GM19043 (cell line): ENCODE results near the gene TECPR1.
"Not testable (repeated sequence)": the region's sequence is repeated elsewhere in the genome, so short reads cannot be mapped to it uniquely, and the experiment has no call there.

Experiments
- ATAC-seq: cut with Tn5 transposase; IDR thresholded peaks from one replicate; pipeline ENCODE4 v1.9.1; 2021; ENCODE audit warnings: low read depth; ENCODE audit not compliant: unreplicated experiment

TECPR1 gene

DNA sequence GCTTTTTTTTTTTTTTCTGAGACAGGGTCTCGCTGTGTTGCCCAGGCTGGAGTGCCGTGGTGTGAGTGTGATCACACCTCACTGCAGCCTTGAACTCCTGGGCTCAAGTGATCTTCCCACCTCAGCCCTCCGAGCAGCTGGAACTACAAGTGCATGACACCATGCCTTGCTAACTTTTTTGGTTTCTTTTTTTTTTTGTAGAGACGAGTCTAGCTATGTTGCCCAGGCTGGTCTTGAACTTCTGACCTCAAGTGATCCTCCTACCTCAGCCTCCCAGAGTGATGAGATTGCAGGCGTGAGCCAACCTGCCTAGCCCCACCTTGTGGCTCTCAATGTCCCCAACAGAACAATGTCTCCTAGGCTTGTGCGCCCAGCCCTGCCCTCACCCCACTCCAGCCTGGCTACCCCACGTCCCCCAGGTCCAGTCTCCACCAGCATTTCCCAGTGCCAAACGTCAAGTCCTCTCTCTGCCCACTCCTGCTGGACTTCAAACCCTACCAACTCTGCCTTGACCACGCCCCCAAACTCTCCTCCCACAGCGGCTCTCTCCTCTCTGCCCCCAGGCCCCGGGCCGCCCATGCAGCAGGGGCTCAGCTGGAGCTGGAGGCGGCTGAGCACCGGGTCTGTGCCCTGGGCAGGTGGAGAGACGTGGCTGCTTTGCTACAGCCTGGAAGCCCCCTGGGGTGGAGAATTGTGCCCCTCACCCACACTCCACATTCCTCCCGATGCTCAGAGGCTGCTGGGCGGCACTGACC lies 21.9 kb downstream of the TECPR1 start:
- ATAC-seq, result no peak

GRCh38 chr7:98229441-98229840 lies 22.6 kb downstream of the TECPR1 start:
- no peak for ATAC-seq

- ATAC-seq, result no peak
Observed at GRCh38 chr7:98228801-98229200, 23.2 kb downstream of the TECPR1 start.

DNA sequence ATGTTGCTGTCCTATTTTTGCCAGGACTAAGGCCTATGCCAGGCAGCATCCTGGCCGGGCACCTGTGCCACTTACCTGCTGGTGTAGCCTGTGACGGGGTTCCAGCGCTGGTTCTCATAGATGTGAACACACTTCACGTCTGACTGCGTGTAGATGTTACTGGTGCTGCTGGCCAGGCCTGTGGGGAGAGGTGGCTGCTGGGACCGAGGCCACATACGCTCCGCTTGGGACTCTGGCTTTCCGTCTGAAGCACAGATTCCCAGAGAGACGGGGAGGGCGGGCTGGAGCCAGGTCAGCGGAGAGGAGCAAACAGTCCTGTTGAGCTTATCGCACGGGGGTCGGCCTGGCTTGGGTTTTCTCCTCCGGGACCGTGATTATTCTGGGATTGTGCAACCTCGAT lies 24.1 kb downstream of the TECPR1 start:
- ATAC-seq, result no peak

DNA sequence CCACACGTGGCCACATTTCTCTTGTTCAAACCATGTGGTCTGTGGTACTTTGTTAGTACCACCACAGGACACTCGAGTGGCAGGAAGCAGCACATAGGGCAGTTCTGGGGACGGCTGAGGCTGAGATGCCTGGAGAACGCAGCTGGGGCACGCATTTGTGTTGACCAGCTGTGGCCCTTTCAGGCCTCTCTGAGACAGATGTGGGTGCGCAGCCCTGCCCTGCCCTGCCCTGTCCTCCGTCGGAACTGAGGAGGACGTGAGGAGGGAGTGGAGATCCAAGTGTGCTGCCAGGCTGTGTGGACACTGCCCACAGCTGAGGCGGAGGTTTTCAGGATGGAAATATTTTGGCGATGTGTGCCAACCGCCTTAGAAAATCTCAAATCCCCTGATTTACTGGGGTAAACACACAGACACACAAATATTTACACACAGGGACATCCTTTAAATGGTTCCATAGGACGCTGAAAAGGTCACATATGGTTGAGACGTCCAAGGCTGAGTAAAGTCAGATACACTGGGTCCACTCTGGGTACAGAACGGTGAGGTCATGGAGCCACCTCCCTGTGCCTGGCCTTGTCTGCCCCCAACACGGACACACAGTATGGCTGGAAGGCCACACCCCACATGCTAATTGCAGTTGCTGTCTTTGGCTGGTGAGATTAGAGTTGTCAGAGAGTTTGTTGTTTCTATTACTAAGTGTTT lies 26.0 kb downstream of the TECPR1 start:
- ATAC-seq, result no peak

DNA sequence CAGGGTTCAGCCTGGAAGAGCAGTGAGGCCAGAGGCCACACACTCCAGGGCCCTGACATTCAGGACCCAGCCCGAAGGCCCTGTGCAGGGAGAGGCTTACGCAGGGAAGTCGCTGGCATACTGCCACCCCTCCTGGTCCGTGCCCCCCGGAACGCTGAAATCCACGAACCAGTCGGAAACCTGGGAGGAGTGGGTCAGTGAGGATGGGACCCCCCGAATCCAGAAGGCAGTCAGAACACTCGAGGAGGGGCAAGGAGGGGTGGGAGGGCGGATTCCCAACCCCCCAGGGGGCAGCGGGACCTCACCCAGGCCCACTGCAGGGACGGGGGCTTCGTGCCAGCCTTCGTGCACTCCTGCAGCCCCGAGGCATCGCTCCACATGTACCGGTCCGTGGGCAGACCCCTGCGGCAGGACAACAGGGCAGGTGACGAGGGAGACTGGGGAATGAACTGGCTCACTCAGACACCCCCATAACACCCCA lies 27.3 kb downstream of the TECPR1 start:
- no peak for ATAC-seq

DNA sequence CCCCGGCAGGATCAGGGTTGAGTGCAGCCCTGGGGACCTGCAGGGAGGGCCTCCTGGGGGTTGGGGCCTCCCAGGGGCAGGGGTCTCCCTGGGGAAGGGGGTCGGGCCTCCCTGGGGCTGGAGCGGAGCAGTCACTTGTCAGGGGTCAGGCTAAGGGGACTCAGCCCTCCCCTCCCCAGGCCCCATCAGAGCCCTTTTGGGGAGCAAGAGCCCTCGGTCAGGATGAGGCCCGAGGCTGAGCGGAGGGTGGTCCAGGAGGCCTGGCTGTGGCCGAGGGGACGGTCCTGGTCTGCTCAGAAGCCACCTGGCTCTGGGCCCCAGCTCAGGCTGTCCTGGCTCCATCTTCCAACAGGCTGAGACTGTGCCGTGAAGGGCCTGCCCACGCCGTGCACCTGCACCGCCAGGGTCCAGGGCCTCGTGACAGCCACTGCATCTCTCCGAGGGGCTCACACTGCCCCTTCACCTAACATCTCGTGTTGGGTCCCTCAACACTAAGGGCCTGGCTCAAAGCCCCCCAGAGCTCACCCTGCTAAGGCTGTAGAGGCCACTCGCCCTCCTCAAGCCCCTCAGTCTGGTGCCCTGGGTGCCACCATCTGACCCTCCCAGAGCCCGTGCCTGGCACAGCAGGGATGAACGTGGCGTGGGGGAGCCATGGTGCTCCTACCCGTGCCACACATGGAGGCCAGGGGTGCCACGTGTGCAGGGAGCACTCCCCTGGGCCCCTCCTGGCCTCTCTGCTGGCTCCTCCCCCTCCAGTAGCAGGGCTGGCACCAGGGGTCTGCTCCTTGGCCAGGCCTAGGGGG lies 27.9 kb downstream of the TECPR1 start:
- ATAC-seq, result no peak

DNA sequence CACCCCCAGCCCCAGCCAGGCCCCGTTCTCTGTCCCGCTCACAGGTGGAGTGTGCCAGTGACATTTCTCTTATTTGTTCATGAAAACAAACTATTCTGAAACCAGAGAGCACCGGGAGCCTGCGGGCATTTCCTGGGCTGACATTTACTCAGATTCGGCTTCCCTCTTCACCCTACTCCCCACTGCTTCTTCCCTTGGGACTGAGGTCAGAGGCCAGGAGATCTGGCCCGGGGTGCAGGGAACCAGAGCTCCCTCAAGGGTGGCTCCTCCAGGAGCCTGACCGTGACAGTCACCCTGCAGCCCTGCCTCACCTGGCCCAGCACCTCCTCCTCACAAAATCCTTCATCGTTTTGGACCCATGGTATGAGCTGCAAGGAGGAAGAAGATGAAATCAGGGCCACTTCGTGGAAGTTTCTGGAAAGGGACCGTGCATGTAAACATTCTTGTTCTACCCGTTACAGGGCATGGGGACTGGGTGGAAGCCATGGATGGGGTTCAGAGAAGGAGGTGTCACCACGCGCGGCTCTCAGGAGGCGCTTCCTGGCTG lies 28.6 kb downstream of the TECPR1 start:
- no peak for ATAC-seq

DNA sequence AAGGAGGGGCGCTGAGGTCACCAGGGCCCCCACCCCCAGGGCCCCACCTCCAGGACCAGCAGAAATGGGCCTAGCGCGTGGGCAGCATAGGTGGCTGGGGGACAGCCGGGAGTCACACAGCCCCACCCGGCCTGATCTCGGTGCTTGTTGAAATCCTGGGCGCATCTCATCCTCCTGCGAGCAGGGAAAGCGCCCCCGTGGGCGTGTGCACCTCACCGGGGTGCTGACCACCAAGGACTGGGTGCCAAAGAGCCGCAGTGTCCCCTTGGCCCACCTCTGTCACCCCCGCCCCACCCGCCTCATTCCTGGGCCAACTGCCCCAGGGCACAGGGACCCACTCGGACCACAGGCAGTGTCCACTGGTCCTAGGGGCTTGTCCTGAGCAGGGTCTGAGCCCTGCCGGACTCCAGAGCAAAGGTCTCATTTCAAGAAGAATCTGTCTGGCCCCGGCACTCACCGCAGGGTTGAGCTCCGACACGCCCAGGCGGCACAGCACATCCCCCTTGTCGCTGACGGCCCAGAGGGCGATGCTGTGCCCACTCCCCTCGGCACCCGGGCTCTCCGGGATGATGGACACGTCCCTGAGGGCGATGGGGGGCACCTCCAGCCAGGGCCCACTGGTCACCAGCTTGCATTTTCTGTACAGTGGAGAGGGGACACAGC lies 29.4 kb downstream of the TECPR1 start:
- no peak for ATAC-seq

DNA sequence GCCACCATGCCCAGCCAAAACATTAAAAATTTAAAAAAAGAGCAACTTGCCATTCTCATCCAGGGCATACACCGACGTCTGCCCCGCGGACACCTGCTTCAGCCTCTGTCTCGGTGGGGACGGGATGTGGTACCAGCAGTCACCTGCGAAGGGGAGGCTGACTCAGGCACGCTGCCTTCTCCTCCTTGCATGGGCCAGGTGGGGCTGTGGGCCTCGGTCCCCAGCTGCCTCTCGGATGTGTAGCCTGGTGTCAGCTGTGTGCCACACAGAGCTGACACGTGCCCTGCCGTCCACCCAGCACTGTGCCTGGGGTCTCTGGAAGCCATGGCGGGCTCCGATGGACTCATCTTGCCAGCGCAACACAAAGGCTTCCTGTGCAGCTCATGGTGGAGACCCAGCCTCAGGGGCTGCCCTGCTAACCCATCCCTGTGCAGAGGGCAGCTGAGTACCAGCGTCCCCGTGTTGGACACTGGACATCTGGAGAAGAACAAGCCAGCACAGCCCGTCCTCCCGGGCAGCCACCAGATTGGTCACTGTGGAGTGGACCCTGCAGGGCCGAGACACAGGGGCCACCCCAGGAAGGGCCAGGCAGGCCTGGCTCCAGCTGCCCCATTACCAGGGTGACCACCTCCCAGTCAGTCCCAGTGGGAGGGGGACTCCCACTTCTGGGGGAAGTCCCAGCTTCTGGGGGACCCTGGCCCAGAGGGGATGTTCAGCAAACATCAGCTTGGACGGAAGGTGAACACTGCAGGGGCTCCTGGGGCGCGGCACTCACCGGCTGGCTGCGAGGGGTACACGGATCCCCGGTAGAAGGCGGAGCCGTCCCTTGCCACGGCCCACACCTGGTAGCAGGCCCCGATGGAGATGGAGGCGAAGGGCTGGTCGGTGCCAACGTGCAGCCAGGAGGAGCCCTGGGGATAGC lies 30.2 kb downstream of the TECPR1 start:
- no peak for ATAC-seq

DNA sequence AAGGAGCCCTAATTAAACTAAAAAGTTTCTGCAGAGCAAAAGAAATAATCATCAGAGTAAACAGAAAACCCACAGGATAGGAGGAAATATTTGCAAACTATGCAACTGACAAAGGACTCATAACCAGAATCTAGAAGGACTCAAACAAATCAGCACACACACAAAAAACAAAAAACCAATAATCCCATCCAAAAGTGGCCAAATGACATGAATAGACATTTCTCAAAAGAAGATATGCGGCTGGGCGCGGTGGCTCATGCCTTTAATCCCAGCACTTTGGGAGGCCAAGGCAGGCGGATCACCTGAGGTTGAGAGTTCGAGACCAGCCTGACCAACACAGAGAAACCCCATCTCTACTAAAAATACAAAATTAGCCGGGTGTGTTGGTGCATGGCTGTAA lies 32.6 kb downstream of the TECPR1 start:
- ATAC-seq, result not testable (repeated sequence)

DNA sequence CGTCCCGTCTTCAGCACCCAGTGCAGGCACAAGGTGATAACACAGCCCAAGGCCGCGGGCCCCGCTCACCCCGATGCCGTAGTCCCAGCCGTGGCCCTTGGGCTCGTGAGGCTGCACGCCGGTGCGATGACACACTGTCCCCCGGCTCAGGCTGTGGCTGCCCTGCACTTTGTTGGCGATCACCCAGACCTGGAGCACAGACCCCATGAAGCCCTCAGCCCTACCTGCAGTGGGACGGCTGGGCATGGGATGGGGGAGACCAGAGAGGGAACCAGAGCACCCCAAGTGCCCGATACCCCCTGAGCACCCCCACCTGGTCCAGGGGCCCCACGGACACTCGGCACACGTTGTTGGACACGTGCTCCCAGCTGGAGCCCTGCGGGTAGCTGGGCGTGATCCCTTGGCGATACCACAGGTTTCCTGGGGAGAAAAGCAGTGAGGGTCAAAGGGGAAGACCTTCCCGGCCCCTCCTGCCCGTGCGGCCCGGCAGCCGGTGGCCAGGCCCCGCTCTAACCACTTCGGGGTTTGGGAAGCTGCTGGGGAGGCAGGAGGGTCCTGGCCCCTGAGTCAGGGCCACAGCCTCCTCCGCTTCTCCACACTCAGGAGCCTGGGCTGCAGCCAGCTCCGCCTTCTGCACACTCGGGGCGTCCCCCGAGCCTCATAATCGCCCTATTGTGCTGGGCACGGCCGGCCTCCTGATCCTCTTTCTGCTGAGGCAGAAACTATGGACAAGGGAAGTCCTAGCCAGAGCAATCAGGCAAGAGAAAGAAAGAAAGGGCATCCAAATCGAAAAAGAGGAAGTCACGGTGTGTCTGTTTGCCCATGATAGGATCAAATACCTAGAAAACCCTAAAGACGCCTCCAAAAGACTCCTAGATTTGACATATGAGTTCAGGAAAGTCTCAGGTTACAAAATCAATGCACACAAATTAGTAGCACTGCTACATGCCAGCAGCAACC lies 34.1 kb downstream of the TECPR1 start:
- no peak for ATAC-seq

DNA sequence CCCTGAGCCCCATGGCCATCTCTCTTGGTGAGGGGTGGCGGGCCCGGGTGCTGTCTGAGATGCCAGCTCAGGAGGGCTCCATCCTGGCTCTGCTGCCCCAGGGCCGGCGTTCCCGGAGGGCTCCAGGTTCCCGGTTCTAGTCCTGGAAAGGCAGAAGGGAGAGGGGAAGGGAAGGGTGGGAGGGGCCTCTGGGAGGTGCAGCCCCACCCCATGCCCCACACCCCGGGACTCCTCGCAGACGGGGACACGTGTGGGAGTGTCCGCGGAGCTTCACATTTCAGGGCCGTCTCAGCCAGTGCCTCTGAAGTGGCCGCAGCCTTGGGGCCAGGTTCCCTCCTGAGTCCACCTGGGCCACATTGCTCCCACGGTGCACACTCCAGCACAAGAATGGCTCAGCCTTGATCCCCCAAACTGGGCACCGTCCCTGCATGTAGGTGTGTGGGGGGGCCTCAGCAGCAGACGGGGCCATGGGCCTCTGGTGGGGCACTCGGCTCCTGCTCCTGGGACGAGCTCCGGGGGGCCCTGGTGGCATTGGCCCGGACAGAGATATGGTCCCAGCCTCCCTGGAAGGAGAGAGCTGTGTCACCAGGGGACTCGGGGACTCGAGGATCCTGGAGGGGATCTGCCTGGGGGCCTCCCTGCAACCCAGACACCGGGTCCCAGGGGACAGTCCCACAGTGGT lies 35.0 kb downstream of the TECPR1 start:
- ATAC-seq, result no peak

GRCh38 chr7:98215561-98216495 lies 36.2 kb downstream of the TECPR1 start:
- ATAC-seq, result no peak

- no peak for ATAC-seq
Observed at GRCh38 chr7:98214811-98215321, 37.2 kb downstream of the TECPR1 start.
